ENCODE data around the gene NAXE. TPM values are rescaled to one million over a fixed set of nuclear protein-coding genes. Genes with fewer than 3 reads are reported as not detected.
"Not testable (repeated sequence)": the region's sequence is repeated elsewhere in the genome, so short reads cannot be mapped to it uniquely, and the experiment has no call there.

NAXE gene
- total and polyA plus RNA-seq, 2 donors, result 40.2 to 64.4 TPM

- H3K4me3 ChIP-seq (ENCODE audit: low read length in 2 of 2), result no peak overlapping the region
- WGBS, result 84% methylated on average over 4 of the region's 4 CpGs
- H3K27me3 ChIP-seq (ENCODE audit: control insufficient read depth in 2 of 2, insufficient read depth in 1 of 2, low read length in 1 of 2), result no peaks in the 10 kb centered on the region
- no peak for DNase-seq (ENCODE audit: low read depth in 6 of 9, low spot score in 9 of 9)
- H3K9me3 ChIP-seq (ENCODE audit: control insufficient read depth in 2 of 2, insufficient read depth in 1 of 2, low read length in 1 of 2), result no peaks in the 10 kb centered on the region
- peaks cover 9 to 39% of the 10 kb centered on the region in 2 donors for H3K4me1 ChIP-seq (ENCODE audit: control insufficient read depth in 2 of 2, insufficient read depth in 2 of 2, low read length in 2 of 2)
- peaks cover 21 to 29% of the 10 kb centered on the region in 2 donors for H3K36me3 ChIP-seq (ENCODE audit: control insufficient read depth in 2 of 2, insufficient read depth in 2 of 2, low read length in 1 of 2)
- H3K27ac ChIP-seq (ENCODE audit: low read depth in 1 of 2, low read length in 1 of 2), result no peak overlapping the region
Observed at GRCh38 chr1:156586323-156586722, 5.3 kb upstream of the NAXE start.

GRCh38 chr1:156586892-156587477 is 4.6 kb upstream of the NAXE start:
- WGBS, result 98% methylated on average over 3 of the region's 3 CpGs
- H3K4me1 ChIP-seq (ENCODE audit: control insufficient read depth in 2 of 2, insufficient read depth in 2 of 2, low read length in 2 of 2), result peaks cover 6 to 38% of the 10 kb centered on the region in 2 donors
- H3K9me3 ChIP-seq (ENCODE audit: control insufficient read depth in 2 of 2, insufficient read depth in 1 of 2, low read length in 1 of 2), result no peaks in the 10 kb centered on the region
- H3K4me3 ChIP-seq (ENCODE audit: low read length in 2 of 2), result no peak overlapping the region
- peaks cover 21 to 29% of the 10 kb centered on the region in 2 donors for H3K36me3 ChIP-seq (ENCODE audit: control insufficient read depth in 2 of 2, insufficient read depth in 2 of 2, low read length in 1 of 2)
- DNase-seq (ENCODE audit: low read depth in 6 of 9, low spot score in 9 of 9), result no peak
- no peaks in the 10 kb centered on the region for H3K27me3 ChIP-seq (ENCODE audit: control insufficient read depth in 2 of 2, insufficient read depth in 1 of 2, low read length in 1 of 2)
- H3K27ac ChIP-seq (ENCODE audit: low read depth in 1 of 2, low read length in 1 of 2), result no peak overlapping the region

- peaks cover 21 to 29% of the 10 kb centered on the region in 2 donors for H3K36me3 ChIP-seq (ENCODE audit: control insufficient read depth in 2 of 2, insufficient read depth in 2 of 2, low read length in 1 of 2)
- H3K9me3 ChIP-seq (ENCODE audit: control insufficient read depth in 2 of 2, insufficient read depth in 1 of 2, low read length in 1 of 2); H3K27me3 ChIP-seq (ENCODE audit: control insufficient read depth in 2 of 2, insufficient read depth in 1 of 2, low read length in 1 of 2); DNase-seq (ENCODE audit: low read depth in 6 of 9, low spot score in 9 of 9); H3K27ac ChIP-seq (ENCODE audit: low read depth in 1 of 2, low read length in 1 of 2); H3K4me3 ChIP-seq (ENCODE audit: low read length in 2 of 2): not testable (repeated sequence)
- WGBS, result 91% methylated on average over 8 of the region's 8 CpGs
- H3K4me1 ChIP-seq (ENCODE audit: control insufficient read depth in 2 of 2, insufficient read depth in 2 of 2, low read length in 2 of 2), result peaks cover 12 to 38% of the 10 kb centered on the region in 2 donors
Observed at GRCh38 chr1:156587927-156588326, 3.6 kb upstream of the NAXE start.

DNA sequence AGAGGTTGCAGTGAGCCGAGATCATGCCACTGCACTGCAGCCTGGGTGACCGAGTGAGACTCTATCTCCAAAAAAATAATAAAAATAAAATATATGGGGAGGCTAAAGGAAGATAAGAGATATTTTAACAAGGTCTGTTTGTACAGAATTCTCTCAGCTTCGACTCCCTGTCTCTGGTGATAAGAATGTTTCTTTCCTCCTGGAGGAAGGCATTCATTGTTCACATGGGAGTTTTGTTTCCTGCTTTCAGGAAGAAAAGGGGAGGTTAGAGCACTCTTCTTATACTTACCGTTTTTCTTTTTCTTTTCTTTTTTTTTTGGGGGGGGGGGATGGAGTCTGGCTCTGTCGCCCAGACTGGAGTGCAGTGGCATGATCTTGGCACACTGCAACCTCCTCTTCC is 2.0 kb upstream of the NAXE start:
- no peak for DNase-seq (ENCODE audit: low read depth in 6 of 9, low spot score in 9 of 9)
- H3K4me1 ChIP-seq (ENCODE audit: control insufficient read depth in 2 of 2, insufficient read depth in 2 of 2, low read length in 2 of 2), result peaks cover 10 to 30% of the 10 kb centered on the region in 2 donors
- no peak overlapping the region for H3K27ac ChIP-seq (ENCODE audit: low read depth in 1 of 2, low read length in 1 of 2)
- H3K9me3 ChIP-seq (ENCODE audit: control insufficient read depth in 2 of 2, insufficient read depth in 1 of 2, low read length in 1 of 2), result no peaks in the 10 kb centered on the region
- H3K27me3 ChIP-seq (ENCODE audit: control insufficient read depth in 2 of 2, insufficient read depth in 1 of 2, low read length in 1 of 2), result no peaks in the 10 kb centered on the region
- peaks cover 25 to 40% of the 10 kb centered on the region in 2 donors for H3K36me3 ChIP-seq (ENCODE audit: control insufficient read depth in 2 of 2, insufficient read depth in 2 of 2, low read length in 1 of 2)
- WGBS, result 73% methylated on average over 5 of the region's 5 CpGs
- no peak overlapping the region for H3K4me3 ChIP-seq (ENCODE audit: low read length in 2 of 2)

- no peak overlapping the region for H3K4me3 ChIP-seq (ENCODE audit: low read length in 2 of 2)
- no peaks in the 10 kb centered on the region for H3K27me3 ChIP-seq (ENCODE audit: control insufficient read depth in 2 of 2, insufficient read depth in 1 of 2, low read length in 1 of 2)
- H3K27ac ChIP-seq (ENCODE audit: low read depth in 1 of 2, low read length in 1 of 2), result peak overlapping the region in 1 of 2 donors; percentile 66
- 92% methylated on average over 10 of the region's 10 CpGs for WGBS
- no peaks in the 10 kb centered on the region for H3K9me3 ChIP-seq (ENCODE audit: control insufficient read depth in 2 of 2, insufficient read depth in 1 of 2, low read length in 1 of 2)
- peaks cover 10 to 24% of the 10 kb centered on the region in 2 donors for H3K4me1 ChIP-seq (ENCODE audit: control insufficient read depth in 2 of 2, insufficient read depth in 2 of 2, low read length in 2 of 2)
- DNase-seq (ENCODE audit: low read depth in 6 of 9, low spot score in 9 of 9), result no peak
- peaks cover 21 to 39% of the 10 kb centered on the region in 2 donors for H3K36me3 ChIP-seq (ENCODE audit: control insufficient read depth in 2 of 2, insufficient read depth in 2 of 2, low read length in 1 of 2)
Observed at GRCh38 chr1:156590326-156591180, 1.0 kb upstream of the NAXE start.

GRCh38 chr1:156591181-156591431 is 470 bp upstream of the NAXE start:
- WGBS, result 24% methylated on average over 6 of the region's 6 CpGs
- DNase-seq (ENCODE audit: low read depth in 6 of 9, low spot score in 9 of 9), result no peak
- no peaks in the 10 kb centered on the region for H3K27me3 ChIP-seq (ENCODE audit: control insufficient read depth in 2 of 2, insufficient read depth in 1 of 2, low read length in 1 of 2)
- no peaks in the 10 kb centered on the region for H3K9me3 ChIP-seq (ENCODE audit: control insufficient read depth in 2 of 2, insufficient read depth in 1 of 2, low read length in 1 of 2)
- peak overlapping the region; percentile 66 to 77 for H3K27ac ChIP-seq (ENCODE audit: low read depth in 1 of 2, low read length in 1 of 2)
- H3K36me3 ChIP-seq (ENCODE audit: control insufficient read depth in 2 of 2, insufficient read depth in 2 of 2, low read length in 1 of 2), result peaks cover 16 to 39% of the 10 kb centered on the region in 2 donors
- H3K4me1 ChIP-seq (ENCODE audit: control insufficient read depth in 2 of 2, insufficient read depth in 2 of 2, low read length in 2 of 2), result peaks cover 10 to 24% of the 10 kb centered on the region in 2 donors
- H3K4me3 ChIP-seq (ENCODE audit: low read length in 2 of 2), result peak overlapping the region; percentile 73 to 74

GRCh38 chr1:156592158-156592909 is 758 bp downstream of the NAXE start:
- peak overlapping the region in 1 of 2 donors; percentile 84 for H3K27ac ChIP-seq (ENCODE audit: low read depth in 1 of 2, low read length in 1 of 2)
- H3K27me3 ChIP-seq (ENCODE audit: control insufficient read depth in 2 of 2, insufficient read depth in 1 of 2, low read length in 1 of 2), result no peaks in the 10 kb centered on the region
- WGBS, result 69% methylated on average over 16 of the region's 16 CpGs
- peaks cover 10 to 24% of the 10 kb centered on the region in 2 donors for H3K4me1 ChIP-seq (ENCODE audit: control insufficient read depth in 2 of 2, insufficient read depth in 2 of 2, low read length in 2 of 2)
- peaks cover 14 to 42% of the 10 kb centered on the region in 2 donors for H3K36me3 ChIP-seq (ENCODE audit: control insufficient read depth in 2 of 2, insufficient read depth in 2 of 2, low read length in 1 of 2)
- DNase-seq (ENCODE audit: low read depth in 6 of 9, low spot score in 9 of 9), result no peak
- H3K4me3 ChIP-seq (ENCODE audit: low read length in 2 of 2), result peak overlapping the region; percentile 73 to 74
- no peaks in the 10 kb centered on the region for H3K9me3 ChIP-seq (ENCODE audit: control insufficient read depth in 2 of 2, insufficient read depth in 1 of 2, low read length in 1 of 2)

GRCh38 chr1:156592910-156593660 is 1.5 kb downstream of the NAXE start:
- Histone ChIP-seq H3K36me3 (ENCODE audit: control insufficient read depth in 2 of 2, insufficient read depth in 2 of 2, low read length in 1 of 2) (peaks cover 20 to 50% of the 10 kb centered on the region in 2 donors), H3K27me3 (ENCODE audit: control insufficient read depth in 2 of 2, insufficient read depth in 1 of 2, low read length in 1 of 2) (no peaks in the 10 kb centered on the region), H3K4me3 (ENCODE audit: low read length in 2 of 2) (no peak overlapping the region), H3K27ac (ENCODE audit: low read depth in 1 of 2, low read length in 1 of 2) (peak overlapping the region in 1 of 2 donors; percentile 84), H3K4me1 (ENCODE audit: control insufficient read depth in 2 of 2, insufficient read depth in 2 of 2, low read length in 2 of 2) (peaks cover 10 to 24% of the 10 kb centered on the region in 2 donors), H3K9me3 (ENCODE audit: control insufficient read depth in 2 of 2, insufficient read depth in 1 of 2, low read length in 1 of 2) (no peaks in the 10 kb centered on the region)
- peak in 1 of 9 donors; percentile 68 for DNase-seq (ENCODE audit: low read depth in 6 of 9, low spot score in 9 of 9)
- 86% methylated on average over 8 of the region's 8 CpGs for WGBS
